Measurements from ENCODE around the gene ULK1. TPM values are rescaled to one million over a fixed set of nuclear protein-coding genes. Genes with fewer than 3 reads are reported as not detected.

ULK1 gene
- polyA plus RNA-seq, 3 donors: 1.0 to 75.1 (median 1.3) TPM

DNA sequence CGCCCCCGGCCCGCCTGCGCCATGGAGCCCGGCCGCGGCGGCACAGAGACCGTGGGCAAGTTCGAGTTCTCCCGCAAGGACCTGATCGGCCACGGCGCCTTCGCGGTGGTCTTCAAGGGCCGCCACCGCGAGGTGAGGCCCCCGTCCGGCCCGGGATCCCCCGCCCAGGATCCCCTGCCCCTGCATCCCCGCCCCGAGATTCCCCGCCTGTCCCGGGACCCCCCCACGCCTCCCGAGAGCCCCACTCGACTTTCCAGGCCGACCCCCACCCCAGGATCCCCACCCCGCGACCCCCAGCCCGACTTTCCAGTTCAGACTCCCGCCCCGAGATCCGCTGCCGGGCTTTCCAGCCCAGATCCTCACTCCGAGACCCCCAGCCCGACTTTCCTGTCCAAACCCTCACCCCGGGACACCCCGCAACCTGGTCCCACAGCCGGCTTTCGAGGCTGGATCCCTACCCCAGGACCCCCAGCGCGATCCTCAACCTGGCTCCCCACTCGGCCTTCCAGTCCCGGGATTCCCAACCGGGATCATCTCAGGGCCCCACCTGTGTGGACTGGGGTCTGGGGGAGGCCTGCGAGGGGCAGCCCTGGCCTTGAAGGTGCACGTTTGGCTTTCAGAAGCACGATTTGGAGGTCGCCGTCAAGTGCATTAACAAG is 688 bp downstream of the ULK1 start:
- intact Hi-C loops (cut with micrococcal nuclease): loop anchor here (2.0 to 5.0 kb wide), 3 partner anchors 33 to 52 kb away; partner anchors contain the start of genes EP400 (in 1 of the 2) and PUS1 (in 1 of the 2)
- Histone ChIP-seq H3K4me1 (ENCODE audit: control insufficient read depth in 1 of 2, insufficient read depth in 2 of 2, low read length in 2 of 2) (peaks cover 20 to 24% of the 10 kb centered on the region in 2 donors), H3K79me2 (ENCODE audit: insufficient read depth, low read length) (peaks cover 47% of the 10 kb centered on the region), H2AFZ (ENCODE audit: insufficient read depth, low read depth, low read length, poor library complexity, severe bottlenecking) (no peak overlapping the region), H3K9ac (ENCODE audit: insufficient read depth, low read length, poor library complexity, severe bottlenecking) (peak overlapping the region; percentile 86), H3K4me3 (replicated peaks in 1 of 3; ENCODE audit: low read depth in 2 of 3, low read length in 3 of 3) (peak overlapping the region; percentile 63 to 94 (median 89)), H3K4me2 (replicated peaks; ENCODE audit: extremely low read depth, low read length, poor library complexity, severe bottlenecking) (peak overlapping the region; percentile 89), H3K27me3 (ENCODE audit: control insufficient read depth in 2 of 2, insufficient read depth in 2 of 2, low read length in 2 of 2) (no peaks in the 10 kb centered on the region), H3K9me3 (replicated peaks in 1 of 2; ENCODE audit: control insufficient read depth in 1 of 2, insufficient read depth in 1 of 2, low read length in 2 of 2) (no peaks in the 10 kb centered on the region), H3K36me3 (replicated peaks in 1 of 2; ENCODE audit: control insufficient read depth in 1 of 2, insufficient read depth in 2 of 2, low read length in 2 of 2) (peaks cover 6 to 11% of the 10 kb centered on the region in 2 donors), H4K20me1 (ENCODE audit: insufficient read depth, low read length) (peaks cover 39% of the 10 kb centered on the region), H3K27ac (ENCODE audit: low read depth in 1 of 2, low read length in 2 of 2) (peak overlapping the region; percentile 55 to 94)
- TF ChIP-seq, protein P1, sequence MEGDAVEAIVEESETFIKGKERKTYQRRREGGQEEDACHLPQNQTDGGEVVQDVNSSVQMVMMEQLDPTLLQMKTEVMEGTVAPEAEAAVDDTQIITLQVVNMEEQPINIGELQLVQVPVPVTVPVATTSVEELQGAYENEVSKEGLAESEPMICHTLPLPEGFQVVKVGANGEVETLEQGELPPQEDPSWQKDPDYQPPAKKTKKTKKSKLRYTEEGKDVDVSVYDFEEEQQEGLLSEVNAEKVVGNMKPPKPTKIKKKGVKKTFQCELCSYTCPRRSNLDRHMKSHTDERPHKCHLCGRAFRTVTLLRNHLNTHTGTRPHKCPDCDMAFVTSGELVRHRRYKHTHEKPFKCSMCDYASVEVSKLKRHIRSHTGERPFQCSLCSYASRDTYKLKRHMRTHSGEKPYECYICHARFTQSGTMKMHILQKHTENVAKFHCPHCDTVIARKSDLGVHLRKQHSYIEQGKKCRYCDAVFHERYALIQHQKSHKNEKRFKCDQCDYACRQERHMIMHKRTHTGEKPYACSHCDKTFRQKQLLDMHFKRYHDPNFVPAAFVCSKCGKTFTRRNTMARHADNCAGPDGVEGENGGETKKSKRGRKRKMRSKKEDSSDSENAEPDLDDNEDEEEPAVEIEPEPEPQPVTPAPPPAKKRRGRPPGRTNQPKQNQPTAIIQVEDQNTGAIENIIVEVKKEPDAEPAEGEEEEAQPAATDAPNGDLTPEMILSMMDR (IDR thresholded peaks at IDR 0.05): no peak
- Mint-ChIP-seq H3K36me3 (peaks cover 16 to 20% of the 10 kb centered on the region in 2 donors), H3K4me3 (peak overlapping the region; percentile 87 to 93), H3K9me3 (peaks cover 0 to 2% (median 0%) of the 10 kb centered on the region in 7 donors), H3K27me3 (ENCODE audit: low read depth in 3 of 3) (peaks cover 0 to 1% (median 0%) of the 10 kb centered on the region in 3 donors), H3K4me1 (peaks cover 21% of the 10 kb centered on the region), H3K27ac (peak overlapping the region; percentile 87 to 95 (median 91))
- 2% methylated on average over 38 of the region's 54 CpGs for WGBS (ENCODE audit: insufficient coverage)
- no peak for DNase-seq

GRCh38 chr12:131895640-131896079 is 1.2 kb downstream of the ULK1 start:
- no peaks in the 10 kb centered on the region for H3K27me3 Mint-ChIP-seq (ENCODE audit: low read depth in 3 of 3)
- no peaks in the 10 kb centered on the region for H3K27me3 ChIP-seq (ENCODE audit: control insufficient read depth in 2 of 2, insufficient read depth in 2 of 2, low read length in 2 of 2)

More at GRCh38 chr12:131895640-131896079, 1.2 kb downstream of the ULK1 start:
- peak overlapping the region; percentile 86 for H3K9ac ChIP-seq (ENCODE audit: insufficient read depth, low read length, poor library complexity, severe bottlenecking)
- TF ChIP-seq, protein P1 (IDR thresholded peaks at IDR 0.05): no peak
- peaks cover 44% of the 10 kb centered on the region for H4K20me1 ChIP-seq (ENCODE audit: insufficient read depth, low read length)
- peaks cover 53% of the 10 kb centered on the region for H3K79me2 ChIP-seq (ENCODE audit: insufficient read depth, low read length)
- DNase-seq: no peak
- no peaks in the 10 kb centered on the region for H3K9me3 ChIP-seq (replicated peaks in 1 of 2; ENCODE audit: control insufficient read depth in 1 of 2, insufficient read depth in 1 of 2, low read length in 2 of 2)
- peak overlapping the region; percentile 63 to 94 (median 89) for H3K4me3 ChIP-seq (replicated peaks in 1 of 3; ENCODE audit: low read depth in 2 of 3, low read length in 3 of 3)
- H3K9me3 Mint-ChIP-seq: peaks cover 0 to 2% (median 0%) of the 10 kb centered on the region in 7 donors
- H2AFZ ChIP-seq (ENCODE audit: insufficient read depth, low read depth, low read length, poor library complexity, severe bottlenecking): peak overlapping the region; percentile 63
- WGBS (ENCODE audit: insufficient coverage): 3% methylated on average over 7 of the region's 12 CpGs
- H3K4me1 Mint-ChIP-seq: peaks cover 21% of the 10 kb centered on the region
- peaks cover 19 to 24% of the 10 kb centered on the region in 2 donors for H3K36me3 Mint-ChIP-seq
- H3K27ac ChIP-seq (ENCODE audit: low read depth in 1 of 2, low read length in 2 of 2): peak overlapping the region; percentile 55 to 94
- peaks cover 6 to 17% of the 10 kb centered on the region in 2 donors for H3K36me3 ChIP-seq (replicated peaks in 1 of 2; ENCODE audit: control insufficient read depth in 1 of 2, insufficient read depth in 2 of 2, low read length in 2 of 2)
- H3K4me1 ChIP-seq (ENCODE audit: control insufficient read depth in 1 of 2, insufficient read depth in 2 of 2, low read length in 2 of 2): peaks cover 20 to 24% of the 10 kb centered on the region in 2 donors
- intact Hi-C loops (cut with micrococcal nuclease): loop anchor here (1.0 to 5.0 kb wide), 3 partner anchors 33 to 54 kb away; partner anchors contain the start of genes PUS1 (in 2 of the 2) and EP400 (in 1 of the 2)
- peak overlapping the region; percentile 89 for H3K4me2 ChIP-seq (replicated peaks; ENCODE audit: extremely low read depth, low read length, poor library complexity, severe bottlenecking)
- H3K27ac Mint-ChIP-seq: peak overlapping the region; percentile 87 to 95 (median 91)
- H3K4me3 Mint-ChIP-seq: peak overlapping the region; percentile 87 to 93

Data from CD14-positive monocyte (primary cell).